Activated B cell treated with CpG ODN at 0.5 μM for 24 hours (primary cell): ENCODE data around the gene LARGE1. TPM values are rescaled to one million over a fixed set of nuclear protein-coding genes. Genes with fewer than 3 reads are reported as not detected.

Experiments
- ATAC-seq: fragments of 200-7000 bp; cut with Tn5 transposase; one replicate; pipeline ENCODE4 v1.10.0; 2021; ENCODE audit warnings: low read depth, mild to moderate bottlenecking, moderate library complexity
- CTCF ChIA-PET: fragments of 350-600 bp; sonication (Branson Sonifier 250); formaldehyde crosslinking; loops from one replicate; lab custom pipeline; 2021; ENCODE audit warnings: antibody characterized with exemption; lab: Charles Lee
- POLR2A ChIA-PET: fragments of 350-600 bp; sonication (Branson Sonifier 250); formaldehyde crosslinking; loops from one replicate; lab custom pipeline; 2021; ENCODE audit warnings: antibody characterized with exemption; lab: Charles Lee
- DNase-seq: peaks from one replicate; pipeline ENCODE4 v3.0.0; 2022
- H3K27ac Mint-ChIP-seq: one replicate; pipeline ENCODE4 v1.8.0; 2020; ENCODE audit warnings: mixed read lengths
- H3K27me3 Mint-ChIP-seq: one replicate; pipeline ENCODE4 v1.8.0; 2021; ENCODE audit warnings: mixed read lengths
- H3K36me3 Mint-ChIP-seq: one replicate; pipeline ENCODE4 v1.8.0; 2021; ENCODE audit warnings: low read depth, mixed read lengths
- H3K4me1 Mint-ChIP-seq: one replicate; pipeline ENCODE4 v1.8.0; 2021; ENCODE audit warnings: mixed read lengths
- H3K4me3 Mint-ChIP-seq: one replicate; pipeline ENCODE4 v1.8.0; 2020; ENCODE audit warnings: mild to moderate bottlenecking, mixed read lengths
- H3K9me3 Mint-ChIP-seq: one replicate; pipeline ENCODE4 v1.8.0; 2020; ENCODE audit warnings: mixed read lengths
- CTCF ChIP-seq: fragments of 200-600 bp; IDR thresholded peaks from one replicate; pipeline ENCODE4 v1.8.0; 2022; ENCODE audit warnings: antibody characterized with exemption, mild to moderate bottlenecking
- intact Hi-C: fragments of 100-400 bp; cut with micrococcal nuclease; formaldehyde crosslinking; loops from one replicate; pipeline ENCODE4 v1.15.1; 2024
- total RNA-seq: library from RNA; stranded (reverse); gene quantifications from 2 replicates; pipeline ENCODE4 v1.2.3, GENCODE V29; 2022

LARGE1 gene
- total RNA-seq, 1 donor from 2014 or later = 22.2 TPM

- Mint-ChIP-seq H3K9me3 (peaks cover 7% of the 10 kb centered on the region), H3K4me1 (peaks cover 5% of the 10 kb centered on the region), H3K36me3 (peaks cover 34% of the 10 kb centered on the region), H3K4me3 (no peak overlapping the region), H3K27ac (no peak overlapping the region), H3K27me3 (no peaks in the 10 kb centered on the region)
- ChIA-PET POLR2A (no interaction called here), CTCF (no interaction called here)
- DNase-seq = no peak
- intact Hi-C loops = no loop called here
- no peak for ATAC-seq
- TF ChIP-seq CTCF = no peak
These were observed 498.4 kb downstream of the LARGE1 start for GRCh38 chr22:33421859-33422258.

GRCh38 chr22:33418484-33418883 is 501.8 kb downstream of the LARGE1 start:
- H3K9me3 Mint-ChIP-seq = peaks cover 7% of the 10 kb centered on the region
- ChIA-PET POLR2A (no interaction called here), CTCF (no interaction called here)
- H3K4me3 Mint-ChIP-seq = no peak overlapping the region
- DNase-seq (no peak), ATAC-seq (no peak)
- no peak overlapping the region for H3K27ac Mint-ChIP-seq
- no peaks in the 10 kb centered on the region for H3K27me3 Mint-ChIP-seq
- intact Hi-C loops = no loop called here
- peaks cover 38% of the 10 kb centered on the region for H3K36me3 Mint-ChIP-seq
- H3K4me1 Mint-ChIP-seq = peaks cover 5% of the 10 kb centered on the region
- TF ChIP-seq CTCF = no peak

GRCh38 chr22:33415401-33415800 is 504.9 kb downstream of the LARGE1 start:
- Mint-ChIP-seq H3K4me3 (no peak overlapping the region), H3K36me3 (peaks cover 21% of the 10 kb centered on the region), H3K9me3 (peaks cover 7% of the 10 kb centered on the region), H3K27me3 (no peaks in the 10 kb centered on the region), H3K27ac (no peak overlapping the region), H3K4me1 (no peaks in the 10 kb centered on the region)
- ChIA-PET CTCF (no interaction called here), POLR2A (no interaction called here)
- intact Hi-C loops = no loop called here
- ATAC-seq = no peak
- no peak for DNase-seq
- no peak for TF ChIP-seq CTCF

- Mint-ChIP-seq H3K27ac (no peak overlapping the region), H3K36me3 (peaks cover 12% of the 10 kb centered on the region), H3K4me1 (no peaks in the 10 kb centered on the region), H3K4me3 (no peak overlapping the region), H3K9me3 (no peaks in the 10 kb centered on the region), H3K27me3 (no peaks in the 10 kb centered on the region)
- intact Hi-C loops = no loop called here
- ChIA-PET CTCF (no interaction called here), POLR2A (no interaction called here)
- TF ChIP-seq CTCF = no peak
- ATAC-seq = no peak
- DNase-seq = no peak
These were observed 511.2 kb downstream of the LARGE1 start for GRCh38 chr22:33409079-33409478.

GRCh38 chr22:33405194-33405593 is 515.1 kb downstream of the LARGE1 start:
- ATAC-seq = no peak
- H3K4me3 Mint-ChIP-seq = no peak overlapping the region
- H3K27me3 Mint-ChIP-seq = no peaks in the 10 kb centered on the region
- intact Hi-C loops = no loop called here
- CTCF ChIA-PET = no interaction called here
- H3K9me3 Mint-ChIP-seq = no peaks in the 10 kb centered on the region
- H3K36me3 Mint-ChIP-seq = peaks cover 12% of the 10 kb centered on the region
- H3K4me1 Mint-ChIP-seq = peaks cover 4% of the 10 kb centered on the region
- no peak for TF ChIP-seq CTCF
- DNase-seq = no peak
- no peak overlapping the region for H3K27ac Mint-ChIP-seq
- POLR2A ChIA-PET = no interaction called here
